ENCODE results near the gene GFOD1. TPM values are rescaled to one million over a fixed set of nuclear protein-coding genes. Genes with fewer than 3 reads are reported as not detected.

The GFOD1 gene
- total and polyA plus RNA-seq, 10 of the 15 experiments (the other 5 are each of a cell fraction or from before 2014, with no cell fraction given) = 6.5 to 41.4 (median 16.0) TPM

DNA sequence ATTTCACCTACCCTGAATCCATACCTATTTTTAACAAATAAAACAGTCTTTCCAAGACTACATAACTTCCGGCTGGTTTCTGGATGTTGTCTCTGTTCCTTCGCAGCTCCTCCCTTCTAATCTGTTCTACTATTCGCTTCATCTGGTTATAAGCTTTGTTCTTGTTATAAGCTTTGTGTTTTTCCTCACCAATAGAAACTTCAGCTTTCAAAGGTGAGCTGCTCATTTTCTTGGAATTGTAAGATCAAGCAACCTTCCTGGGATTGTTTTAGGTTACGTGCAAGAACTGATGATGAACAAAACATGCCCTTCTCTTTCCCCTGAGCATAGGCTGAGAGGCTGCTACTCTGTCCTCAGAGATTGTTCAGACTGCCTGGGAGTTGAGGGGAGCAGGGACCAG, 2.1 kb downstream of the GFOD1 start:
- peaks cover 62% of the 10 kb centered on the region for H3K79me2 ChIP-seq (ENCODE audit: control insufficient read depth, insufficient read depth, low read length)
- H4K20me1 ChIP-seq (ENCODE audit: control insufficient read depth, insufficient read depth) = no peaks in the 10 kb centered on the region
- H3K9me3 ChIP-seq (replicated peaks; ENCODE audit: control insufficient read depth, insufficient read depth, low read length) = no peaks in the 10 kb centered on the region
- CTCF ChIA-PET = interaction anchor here (0.7 to 5.5 kb wide), 16 partner anchors 15 to 227 kb away, joined by 3 to 44 read pairs (median 8); partner anchors contain the start of gene SIRT5
- H3K4me1 ChIP-seq (ENCODE audit: control insufficient read depth, insufficient read depth, low read length) = peaks cover 27% of the 10 kb centered on the region
- no peak for FAIRE-seq
- RAD21 ChIA-PET (ENCODE audit: unreplicated experiment) = interaction anchor here (0.9 to 11.8 kb wide), 17 partner anchors 11 to 148 kb away, joined by 3 to 193 read pairs (median 10); partner anchors contain the start of gene SIRT5
- no peak for DNase-seq (ENCODE audit: low read depth, low spot score)
- peaks cover 0 to 1% of the 10 kb centered on the region in 2 experiments; a peak in 2 of 4 replicates for H3K36me3 ChIP-seq (ENCODE audit: control insufficient read depth in 2 of 2, insufficient read depth in 2 of 2, low read length in 1 of 2)
- POLR2A ChIA-PET = interaction anchor here (0.9 to 5.5 kb wide), 14 partner anchors 11 to 211 kb away, joined by 3 to 68 read pairs (median 4); no protein-coding TSS in a partner anchor
- H3K27ac ChIP-seq (ENCODE audit: control insufficient read depth, insufficient read depth) = peak overlapping the region; percentile 62
- no TSS peak for BruUV-seq (replicated peaks)
- H2AFZ ChIP-seq (ENCODE audit: control insufficient read depth, low read depth, low read length) = no peak overlapping the region
- peak overlapping the region; percentile 100 for H3K4me3 ChIP-seq
- H3K27me3 ChIP-seq (replicated peaks in 1 of 2; ENCODE audit: control insufficient read depth in 2 of 2, insufficient read depth in 2 of 2, low read length in 1 of 2) = no peaks in the 10 kb centered on the region
- SMC1A ChIA-PET (ENCODE audit: uncharacterized antibody, unreplicated experiment) = interaction anchor here (0.8 to 10.5 kb wide), 23 partner anchors 10 to 225 kb away, joined by 3 to 181 read pairs (median 10); partner anchors contain the start of genes SIRT5 and TBC1D7
- ATAC-seq = no peak
- peak overlapping the region; percentile 82 for H3K9ac ChIP-seq (ENCODE audit: control insufficient read depth, insufficient read depth, low read length)
- in situ Hi-C loops (cut with MboI) (no loop called here), intact Hi-C loops (cut with micrococcal nuclease; ENCODE audit: unreplicated experiment) (loop anchor here (2.0 to 5.0 kb wide), 2 partner anchors 103 to 148 kb away; no protein-coding TSS in a partner anchor)
- 69% methylated on average over 4 of the region's 4 CpGs for WGBS (ENCODE audit: insufficient coverage, insufficient replicate concordance, low lambda C conversion rate, missing lambda C conversion rate)
- TF ChIP-seq, protein P1, sequence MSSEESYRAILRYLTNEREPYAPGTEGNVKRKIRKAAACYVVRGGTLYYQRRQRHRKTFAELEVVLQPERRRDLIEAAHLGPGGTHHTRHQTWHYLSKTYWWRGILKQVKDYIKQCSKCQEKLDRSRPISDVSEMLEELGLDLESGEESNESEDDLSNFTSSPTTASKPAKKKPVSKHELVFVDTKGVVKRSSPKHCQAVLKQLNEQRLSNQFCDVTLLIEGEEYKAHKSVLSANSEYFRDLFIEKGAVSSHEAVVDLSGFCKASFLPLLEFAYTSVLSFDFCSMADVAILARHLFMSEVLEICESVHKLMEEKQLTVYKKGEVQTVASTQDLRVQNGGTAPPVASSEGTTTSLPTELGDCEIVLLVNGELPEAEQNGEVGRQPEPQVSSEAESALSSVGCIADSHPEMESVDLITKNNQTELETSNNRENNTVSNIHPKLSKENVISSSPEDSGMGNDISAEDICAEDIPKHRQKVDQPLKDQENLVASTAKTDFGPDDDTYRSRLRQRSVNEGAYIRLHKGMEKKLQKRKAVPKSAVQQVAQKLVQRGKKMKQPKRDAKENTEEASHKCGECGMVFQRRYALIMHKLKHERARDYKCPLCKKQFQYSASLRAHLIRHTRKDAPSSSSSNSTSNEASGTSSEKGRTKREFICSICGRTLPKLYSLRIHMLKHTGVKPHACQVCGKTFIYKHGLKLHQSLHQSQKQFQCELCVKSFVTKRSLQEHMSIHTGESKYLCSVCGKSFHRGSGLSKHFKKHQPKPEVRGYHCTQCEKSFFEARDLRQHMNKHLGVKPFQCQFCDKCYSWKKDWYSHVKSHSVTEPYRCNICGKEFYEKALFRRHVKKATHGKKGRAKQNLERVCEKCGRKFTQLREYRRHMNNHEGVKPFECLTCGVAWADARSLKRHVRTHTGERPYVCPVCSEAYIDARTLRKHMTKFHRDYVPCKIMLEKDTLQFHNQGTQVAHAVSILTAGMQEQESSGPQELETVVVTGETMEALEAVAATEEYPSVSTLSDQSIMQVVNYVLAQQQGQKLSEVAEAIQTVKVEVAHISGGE (CRISPR knock-in tag; IDR thresholded peaks at IDR 0.05) = no peak
- TF ChIP-seq ZNF274 (IDR thresholded peaks at IDR 0.05; ENCODE audit: insufficient read depth, insufficient read length) (no peak), CHD2 (IDR thresholded peaks at IDR 0.05; ENCODE audit: borderline replicate concordance, low read depth, low read length) (no peak), NR2C2 (IDR thresholded peaks at IDR 0.05; ENCODE audit: borderline replicate concordance, control insufficient read depth, insufficient read length, low read depth) (no peak), ZZZ3 (IDR thresholded peaks at IDR 0.05; ENCODE audit: control insufficient read depth, insufficient read length, low read depth) (no peak), FOS (IDR thresholded peaks at IDR 0.05; ENCODE audit: borderline replicate concordance, extremely low read depth, insufficient read length) (no peak), JUNB (IDR thresholded peaks at IDR 0.05) (no peak), CEBPB (IDR thresholded peaks at IDR 0.05; ENCODE audit: borderline replicate concordance in 1 of 2, low read depth in 2 of 2, low read length in 2 of 2) (no peak), POLR2AphosphoS5 (IDR thresholded peaks at IDR 0.05; ENCODE audit: low read length) (no peak), TCF7 (IDR thresholded peaks at IDR 0.05; ENCODE audit: borderline replicate concordance) (no peak), SMARCA5 (IDR thresholded peaks at IDR 0.05) (no peak), LARP7 (IDR thresholded peaks at IDR 0.05) (no peak)
- H3K4me2 ChIP-seq (ENCODE audit: control insufficient read depth, insufficient read depth) = peak overlapping the region; percentile 85

Data from GM12878 (cell line).